DMS 273 (cell line): ENCODE results near the gene RAB8A.
A peak's percentile ranks its signal among the peaks of the same experiment; 100 is the strongest.
"Not testable (repeated sequence)": the region's sequence is repeated elsewhere in the genome, so short reads cannot be mapped to it uniquely, and the experiment has no call there.

Source experiments
- DNase-seq: peaks from one replicate; lab custom pipeline; 2025; ENCODE audit not compliant: unreplicated experiment; lab: John Stamatoyannopoulos, UW

Gene RAB8A

DNA sequence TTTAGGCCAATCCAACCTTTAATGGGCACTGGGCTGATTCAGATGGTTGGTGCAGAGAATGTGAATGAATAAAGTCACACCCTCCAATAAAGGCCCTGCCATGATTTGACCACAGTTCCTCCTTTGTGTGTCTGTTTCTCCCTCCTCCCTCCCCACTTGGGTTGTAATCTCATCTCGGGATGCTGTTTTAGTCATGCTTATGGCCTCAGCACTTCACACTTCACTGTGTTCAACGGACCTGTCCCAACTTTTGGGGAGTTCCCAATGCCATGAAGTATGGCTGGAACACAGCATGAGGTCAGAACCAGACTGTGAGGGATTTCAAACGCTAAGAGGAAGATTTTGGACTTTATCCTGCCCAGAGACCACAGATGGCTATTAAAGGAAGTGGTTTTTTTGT lies 5.6 kb upstream of the RAB8A start:
- no peak for DNase-seq

GRCh38 chr19:16111909-16112752 lies 442 bp downstream of the RAB8A start:
- DNase-seq = no peak

GRCh38 chr19:16112778-16113177 lies 1.1 kb downstream of the RAB8A start:
- DNase-seq = no peak

- peak; percentile 29 for DNase-seq
Measured at GRCh38 chr19:16113727-16114126, 2.0 kb downstream of the RAB8A start.

- DNase-seq = no peak
Measured at GRCh38 chr19:16115301-16116039, 3.8 kb downstream of the RAB8A start.

DNA sequence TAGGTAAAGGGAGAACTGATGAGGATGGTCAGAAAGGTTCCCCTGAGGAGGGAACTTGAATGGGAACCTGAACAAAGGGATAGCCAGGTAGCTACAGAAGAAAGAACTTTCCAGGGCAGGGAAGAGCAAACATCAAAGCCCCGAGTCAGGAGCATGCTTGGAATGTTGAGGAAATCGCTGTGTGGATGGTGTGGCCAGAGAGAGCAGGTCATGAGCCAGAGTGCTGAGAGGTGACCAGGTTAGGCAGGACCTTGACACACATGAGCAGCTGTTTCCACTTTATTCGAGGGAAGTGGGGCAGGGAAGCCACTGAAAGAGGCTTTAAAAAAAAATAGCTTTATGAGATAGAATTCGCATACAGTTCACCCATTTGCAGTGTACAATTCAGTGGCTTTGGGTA lies 4.4 kb downstream of the RAB8A start:
- DNase-seq = no peak

DNA sequence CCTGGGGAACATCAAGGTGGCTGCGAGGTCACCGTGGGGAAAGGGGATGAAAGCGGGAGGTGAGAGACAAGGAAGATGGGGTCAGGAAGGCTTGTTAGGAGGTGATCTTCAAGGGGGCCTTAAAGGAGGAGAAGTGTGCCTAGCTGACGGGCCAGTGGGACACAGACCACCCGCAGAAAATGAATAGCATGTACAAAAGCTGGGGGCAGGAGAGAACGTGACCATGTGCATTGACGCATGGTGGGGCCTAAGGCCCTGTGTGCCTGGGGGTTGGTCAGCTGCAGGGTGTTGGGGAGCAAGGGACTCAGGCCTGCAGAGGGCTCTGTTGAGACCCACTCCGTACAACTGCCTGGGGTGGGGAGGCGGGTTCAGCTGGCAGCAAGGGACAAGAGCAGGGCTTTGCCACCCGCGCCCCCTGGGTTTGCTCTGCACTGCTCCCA lies 5.9 kb downstream of the RAB8A start:
- DNase-seq = no peak

DNA sequence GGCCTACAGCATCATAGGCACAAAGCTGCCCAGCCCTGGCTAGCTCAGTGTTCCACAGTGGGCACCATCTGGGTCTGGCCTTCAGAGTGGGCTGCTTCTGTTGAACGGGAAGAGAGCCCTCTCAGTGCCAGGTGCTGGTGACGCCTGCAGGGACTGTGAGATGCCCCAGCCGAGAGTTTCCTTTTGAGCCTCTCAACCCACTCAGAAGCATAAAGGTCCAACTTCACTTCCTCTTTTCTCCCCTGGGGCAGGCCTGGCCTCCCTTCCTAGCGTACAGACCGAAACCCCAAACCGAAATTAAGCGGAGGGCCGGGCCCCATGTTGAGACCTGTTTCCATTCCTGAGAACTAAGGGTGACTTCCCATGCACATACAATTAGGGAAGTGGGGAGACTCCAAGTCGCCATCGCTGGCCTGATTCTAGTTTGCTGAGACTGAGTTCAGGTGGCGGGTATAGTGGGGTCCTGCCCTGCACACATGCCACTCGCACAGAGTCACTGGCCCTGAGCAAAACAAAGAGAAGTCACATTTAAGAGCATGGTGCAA lies 6.9 kb downstream of the RAB8A start:
- DNase-seq = no peak

DNA sequence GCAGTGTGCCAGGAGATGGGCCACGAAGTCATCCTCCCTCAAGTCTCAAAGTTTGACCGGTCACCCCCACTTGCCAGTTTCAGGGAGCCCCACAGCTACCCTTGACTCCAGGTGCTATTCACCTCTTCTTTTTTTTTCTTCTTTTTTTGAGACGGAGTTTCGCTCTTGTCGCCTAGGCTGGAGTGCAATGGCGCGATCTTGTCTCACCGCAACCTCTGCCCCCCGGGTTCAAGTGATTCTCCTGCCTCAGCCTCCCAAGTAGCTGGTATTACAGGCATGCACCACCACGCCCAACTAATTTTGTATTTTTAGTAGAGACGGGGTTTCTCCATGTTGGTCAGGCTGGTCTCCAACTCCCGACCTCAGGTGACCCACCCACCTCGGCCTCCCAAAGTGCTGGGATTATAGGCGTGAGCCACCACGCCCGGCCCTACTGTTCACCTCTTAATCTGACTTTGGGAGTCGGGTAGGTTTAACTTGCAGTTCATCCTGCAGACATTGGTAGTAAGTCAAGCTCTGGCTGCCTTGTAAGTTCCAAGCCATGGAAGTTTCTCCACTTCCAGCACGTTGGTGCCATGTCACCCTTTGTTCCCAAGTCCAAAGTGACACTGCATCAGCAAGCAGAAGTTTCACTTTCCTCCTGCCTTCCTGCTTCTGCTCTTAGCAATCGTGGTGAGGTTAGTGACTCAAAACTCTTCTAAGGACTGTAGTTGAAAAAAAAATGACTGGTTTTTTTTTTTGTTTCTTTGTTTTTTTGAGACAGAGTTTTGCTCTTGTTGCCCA lies 7.6 kb downstream of the RAB8A start:
- DNase-seq = not testable (repeated sequence)

- no peak for DNase-seq
Measured at GRCh38 chr19:16121141-16121540, 9.5 kb downstream of the RAB8A start.

GRCh38 chr19:16121967-16122366 lies 10.3 kb downstream of the RAB8A start:
- no peak for DNase-seq

- DNase-seq = no peak
Measured at GRCh38 chr19:16124953-16125352, 13.3 kb downstream of the RAB8A start.

DNA sequence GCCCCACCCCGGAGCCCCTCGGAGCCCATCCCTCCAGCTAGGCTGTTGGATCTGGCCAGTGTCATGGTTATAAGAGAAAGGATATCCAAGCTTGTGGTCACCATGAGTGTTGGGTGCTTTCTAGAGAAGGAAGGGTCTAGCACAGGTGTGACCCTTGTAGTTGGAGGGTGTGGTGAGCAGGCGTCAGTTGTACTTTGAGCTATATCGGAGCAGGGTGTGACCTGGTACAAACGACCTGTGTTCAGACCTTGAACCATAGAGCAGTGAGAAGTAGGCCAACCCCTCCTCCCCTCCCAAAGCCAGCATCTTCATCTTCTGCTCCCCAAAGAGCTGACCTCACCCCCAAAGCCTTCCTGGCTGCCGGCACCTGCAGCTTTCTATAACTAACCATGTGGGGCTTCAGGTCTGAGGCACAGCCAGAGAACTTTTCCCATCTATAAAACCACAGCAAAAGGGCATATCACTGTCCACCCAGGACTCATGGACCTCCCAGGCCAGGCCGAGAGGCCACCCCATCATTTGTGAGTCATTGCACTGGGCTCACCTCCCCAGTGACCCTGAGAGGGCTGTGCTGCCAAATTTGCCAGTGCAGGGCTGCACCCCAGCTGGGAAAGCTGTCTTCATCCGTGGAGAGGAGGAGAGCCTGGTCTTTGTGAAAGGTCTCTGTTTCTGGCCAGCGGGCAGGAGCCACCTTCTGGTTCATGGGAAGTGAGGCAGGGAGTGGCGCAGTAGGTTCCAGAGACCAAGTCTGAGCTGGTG lies 14.2 kb downstream of the RAB8A start:
- DNase-seq = no peak

- no peak for DNase-seq
Measured at GRCh38 chr19:16127080-16127479, 15.4 kb downstream of the RAB8A start.

GRCh38 chr19:16127776-16128371 lies 16.2 kb downstream of the RAB8A start:
- DNase-seq = no peak

DNA sequence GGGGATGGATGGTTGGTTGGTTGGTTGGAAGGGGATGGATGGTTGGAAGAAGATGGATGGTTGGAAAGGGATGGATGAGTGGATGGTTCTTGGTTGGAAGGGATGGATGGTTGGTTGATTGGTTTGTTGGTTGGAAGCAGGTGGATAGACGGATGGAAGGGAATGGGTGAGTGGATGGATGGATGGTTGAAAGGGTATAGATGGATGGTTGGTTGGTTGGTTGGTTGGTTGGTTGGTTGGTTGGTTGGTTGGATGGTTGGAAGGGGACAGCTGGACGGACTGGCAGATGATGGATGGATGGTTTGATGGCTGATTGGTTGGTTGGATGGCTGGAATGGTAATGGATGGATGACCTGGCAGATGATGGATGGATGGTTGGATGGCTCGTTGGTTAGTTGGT lies 20.0 kb downstream of the RAB8A start:
- no peak for DNase-seq

DNA sequence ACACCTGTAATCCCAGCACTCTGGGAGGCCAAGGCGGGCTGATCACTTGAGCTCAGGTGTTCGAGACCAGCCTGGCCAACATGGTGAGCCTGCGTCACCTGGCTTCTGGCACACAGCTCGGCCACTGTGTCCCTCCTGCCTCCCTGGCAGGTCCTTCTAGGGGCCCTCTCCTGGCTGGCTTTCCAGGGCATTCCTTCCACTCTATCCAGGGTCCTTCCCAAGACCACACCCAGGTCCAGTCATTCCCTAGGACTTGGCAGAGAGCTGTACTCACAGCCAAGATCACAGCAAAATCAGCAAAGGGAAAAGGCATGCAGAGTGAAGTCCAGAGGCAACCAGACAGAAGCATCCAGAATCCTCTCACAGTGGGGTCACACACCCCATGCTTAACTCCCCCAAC lies 22.1 kb downstream of the RAB8A start:
- DNase-seq = no peak

- no peak for DNase-seq
Measured at GRCh38 chr19:16134510-16134909, 22.8 kb downstream of the RAB8A start.

DNA sequence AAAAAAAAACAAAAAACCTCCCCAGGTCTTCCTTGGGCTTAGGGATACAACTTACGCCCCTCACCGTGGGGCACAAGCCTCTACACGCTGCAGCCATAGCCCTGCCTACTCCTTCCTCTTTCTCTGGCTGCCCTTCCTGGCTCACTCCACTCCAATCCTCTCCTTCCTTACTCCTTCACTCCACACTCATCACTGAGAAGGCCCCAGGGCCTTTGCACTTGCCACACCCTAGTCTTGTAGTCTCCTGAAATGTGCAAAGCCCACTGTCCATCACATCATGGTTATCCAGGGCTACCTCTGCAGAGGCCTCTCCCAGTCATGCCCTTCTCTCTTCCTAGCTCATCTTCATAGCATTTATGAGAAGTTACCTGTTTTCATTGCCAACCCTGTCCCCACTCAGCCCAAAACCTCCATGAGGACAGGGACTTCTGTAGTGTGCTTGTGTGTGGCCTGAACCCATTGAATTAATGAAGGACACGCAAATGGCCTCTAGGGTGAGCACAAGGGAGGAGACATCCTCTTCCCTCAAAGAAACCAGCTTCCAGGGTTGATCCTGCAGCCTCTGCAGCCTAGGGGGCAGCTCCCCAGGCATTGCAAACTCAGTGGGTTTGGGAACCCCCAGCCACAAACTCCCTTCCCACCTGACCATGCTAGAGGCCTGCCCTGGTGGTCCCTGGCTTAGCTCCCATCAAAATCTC lies 23.9 kb downstream of the RAB8A start:
- no peak for DNase-seq
